Fibroblast of lung (primary cell): ENCODE results near the gene MYO18A.

Experiments used
- CTCF ChIP-seq, 2 donors: IDR thresholded peaks in 1 of 2; conservative IDR thresholded peaks in 1 of 2; 1 replicate in 1 of 2; 2 replicates in 1 of 2; pipeline ENCODE4 v1.5.1; 2011 to 2012; ENCODE audit warnings: low read length in 2 of 2, control low read depth in 1 of 2, inconsistent platforms in 1 of 2, low read depth in 1 of 2, mild to moderate bottlenecking in 1 of 2
- EZH2 ChIP-seq: IDR thresholded peaks from 2 replicates; pipeline ENCODE4 v1.5.1; 2012; ENCODE audit warnings: low read length, control low read depth, mild to moderate bottlenecking; ENCODE audit errors: missing control alignments

GRCh38 chr17:29146369-29146972 lies 33.7 kb downstream of the MYO18A start:
- no peak for TF ChIP-seq CTCF (conservative IDR thresholded peaks at IDR 0.05 in 1 of 2, IDR thresholded peaks at IDR 0.05 in 1 of 2; ENCODE audit: low read depth in 1 of 2, low read length in 2 of 2)
- no peak for TF ChIP-seq EZH2
